ENCODE data around the gene GLI3. TPM values are rescaled to one million over a fixed set of nuclear protein-coding genes. Genes with fewer than 3 reads are reported as not detected.

GLI3 gene
- total RNA-seq, 1 donor from 2014 or later, result 1.0 TPM

DNA sequence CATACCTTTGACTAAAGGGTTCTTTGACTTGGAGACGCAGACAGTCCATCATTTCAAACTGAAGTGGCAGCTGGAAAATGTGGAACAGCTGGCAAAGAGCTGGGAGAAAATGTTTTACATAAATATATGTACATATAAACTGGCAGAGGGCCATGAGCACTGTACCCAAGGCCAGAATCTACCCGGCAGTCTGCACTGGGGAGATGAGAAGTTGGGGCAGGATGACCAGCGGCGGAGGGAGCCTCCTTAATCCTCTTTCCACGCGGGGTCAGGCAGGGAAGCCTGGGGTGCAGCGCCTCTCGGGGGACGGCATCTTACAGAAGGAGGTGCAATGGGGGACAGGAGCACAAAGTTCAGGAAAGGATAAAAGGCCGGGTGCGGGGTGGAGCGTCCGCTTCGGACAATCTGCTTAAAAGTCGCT is 1.3 kb downstream of the GLI3 start:
- no peak for DNase-seq

DNA sequence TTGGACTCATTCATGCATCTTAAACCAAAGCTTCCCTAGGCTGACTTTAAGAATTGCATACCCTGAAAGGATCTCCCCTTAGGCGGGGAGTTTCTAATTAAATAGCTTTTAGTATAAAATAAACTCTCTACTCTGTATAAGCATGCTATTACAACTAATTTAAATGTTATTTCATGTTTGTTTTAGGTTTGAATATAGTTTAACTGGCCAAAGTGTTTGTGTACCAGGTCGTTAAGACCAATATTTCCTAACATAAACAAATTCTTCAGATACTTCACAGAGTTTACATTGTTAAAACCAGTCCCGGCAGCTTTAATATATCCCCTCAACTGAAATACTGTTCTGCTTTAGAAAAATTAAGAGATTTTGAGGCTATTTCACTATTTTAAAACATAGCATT is 2.3 kb downstream of the GLI3 start:
- no peak for DNase-seq

DNA sequence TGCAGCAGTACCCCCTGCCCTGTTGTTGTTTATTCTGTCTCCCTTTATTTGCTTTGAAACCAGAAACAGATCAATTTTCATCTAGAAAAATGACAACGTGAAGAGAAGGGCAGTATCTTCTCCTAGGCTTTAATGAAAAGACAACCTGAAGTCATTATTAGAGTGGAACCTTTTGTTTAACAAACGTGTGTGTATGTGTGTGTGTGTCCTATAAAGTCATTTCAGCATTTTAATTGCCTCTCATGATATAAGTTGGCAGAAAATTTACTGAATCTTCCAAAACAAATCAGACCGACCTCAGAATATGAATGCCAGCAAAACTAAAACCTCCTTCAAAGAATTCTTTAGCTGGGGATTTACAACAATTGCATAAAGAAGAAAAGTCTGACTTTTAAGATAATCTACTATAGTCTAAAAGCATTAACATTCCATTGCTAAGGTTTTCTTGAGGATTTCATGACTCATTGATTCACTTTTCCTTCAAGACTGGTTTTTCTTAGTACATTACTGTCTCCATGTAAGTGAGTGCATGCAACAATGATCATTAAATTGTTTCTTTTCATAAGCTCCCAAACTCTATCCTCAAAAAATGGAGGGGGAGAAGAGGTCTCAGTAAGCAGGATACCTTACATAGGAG is 3.2 kb downstream of the GLI3 start:
- no peak for DNase-seq

DNA sequence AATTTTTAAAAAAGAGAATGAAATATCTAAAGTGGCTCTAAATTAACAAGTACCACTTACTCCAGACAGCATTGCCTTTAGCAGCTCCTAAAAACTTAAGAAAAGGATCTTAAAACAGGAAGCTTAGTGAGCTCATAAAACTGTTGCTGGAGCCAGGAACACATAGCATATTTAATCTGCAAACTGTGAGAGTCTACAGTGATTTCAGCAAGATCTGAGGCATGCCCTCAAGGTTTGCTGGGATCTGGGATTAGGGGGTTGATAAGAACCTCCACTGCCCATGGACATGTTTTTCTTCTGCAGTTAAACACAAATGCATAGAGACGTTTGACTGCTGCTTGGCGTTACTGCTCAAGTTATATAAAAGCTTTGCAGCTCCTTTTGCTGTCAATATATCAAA is 3.8 kb downstream of the GLI3 start:
- no peak for DNase-seq

DNA sequence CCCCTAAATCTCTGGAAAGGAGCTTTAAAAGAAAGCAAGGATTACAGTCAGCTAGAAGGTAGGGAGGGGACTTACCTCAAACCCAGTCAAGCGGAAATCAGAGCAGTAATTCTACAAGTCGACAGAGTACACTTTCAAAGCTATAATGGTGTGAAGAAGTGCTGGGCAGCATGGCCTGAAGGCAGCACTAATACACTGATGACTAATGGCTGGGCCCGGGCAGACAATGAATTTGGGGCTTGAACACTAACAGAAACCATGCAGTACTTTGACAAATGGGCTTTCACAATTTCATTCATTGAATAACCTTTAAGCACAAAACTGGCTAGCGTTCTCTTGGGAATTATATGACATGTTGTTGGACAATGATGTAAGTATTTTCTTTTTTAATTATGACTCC is 4.7 kb downstream of the GLI3 start:
- DNase-seq, result no peak

DNA sequence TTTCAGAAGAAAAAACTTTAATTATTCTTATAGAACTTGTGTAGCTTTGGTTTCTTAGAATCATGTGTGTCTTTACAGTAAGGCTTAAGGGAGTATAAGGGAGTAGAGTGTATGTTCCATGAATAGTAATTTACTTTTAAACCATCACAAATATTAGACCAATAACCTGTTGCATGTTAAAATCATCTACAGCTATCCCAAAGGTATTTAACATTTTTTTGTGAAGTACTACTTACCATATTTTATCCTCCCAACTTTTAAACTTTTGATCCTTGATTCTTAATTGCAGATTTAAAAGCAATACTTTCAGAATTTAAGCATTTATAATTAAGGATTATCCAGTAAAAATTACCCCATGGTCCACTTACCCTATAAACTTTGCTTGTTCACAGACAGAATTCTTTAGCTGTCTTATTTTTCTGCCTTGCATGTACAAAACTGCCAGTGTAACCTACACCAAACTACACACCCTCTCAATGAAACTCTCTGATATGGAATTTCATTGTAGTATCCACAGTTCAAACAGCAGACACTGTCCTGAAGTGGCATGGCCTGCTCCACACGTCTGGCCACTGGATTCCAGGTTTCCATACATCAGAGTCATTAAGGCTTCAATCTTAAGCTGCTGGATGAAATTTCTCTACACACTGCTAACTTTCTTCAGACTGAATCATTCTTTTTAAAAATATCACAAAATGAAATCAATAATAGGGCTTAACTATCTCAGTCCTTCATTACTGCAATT is 5.8 kb downstream of the GLI3 start:
- DNase-seq, result no peak

DNA sequence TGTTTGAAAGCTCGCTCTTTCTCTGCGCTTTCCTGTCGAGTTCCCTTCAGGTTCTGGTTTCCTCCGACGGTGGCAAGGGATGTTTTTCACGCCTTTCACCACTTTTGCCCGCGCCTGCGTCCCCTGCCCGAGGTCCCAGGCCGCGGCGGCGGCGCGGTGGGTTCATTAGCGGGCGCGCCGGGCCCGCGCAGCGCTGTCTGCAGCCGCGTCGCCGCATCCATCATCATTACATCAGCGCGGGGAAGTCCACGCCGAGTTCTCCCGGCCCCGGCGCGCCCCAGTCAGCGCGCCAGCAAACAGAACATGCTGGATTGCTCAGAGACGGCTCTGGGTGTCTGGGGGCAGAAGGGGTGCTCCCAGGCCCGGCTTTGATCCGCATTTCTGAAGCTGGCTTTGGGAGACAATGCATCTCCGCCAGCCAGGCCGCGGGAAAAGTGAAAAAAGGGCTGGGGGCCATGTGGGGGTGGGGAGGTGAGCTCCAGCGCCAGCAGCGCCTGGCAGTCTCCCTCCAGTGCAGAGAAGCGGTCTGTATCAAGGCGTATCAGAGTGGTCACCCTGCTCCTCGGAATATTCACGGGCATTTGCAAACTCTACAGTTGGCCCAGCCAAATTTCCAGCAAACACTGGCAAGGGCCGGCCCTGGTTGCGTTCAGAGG is 8.9 kb downstream of the GLI3 start:
- DNase-seq, result peak; percentile 60

DNA sequence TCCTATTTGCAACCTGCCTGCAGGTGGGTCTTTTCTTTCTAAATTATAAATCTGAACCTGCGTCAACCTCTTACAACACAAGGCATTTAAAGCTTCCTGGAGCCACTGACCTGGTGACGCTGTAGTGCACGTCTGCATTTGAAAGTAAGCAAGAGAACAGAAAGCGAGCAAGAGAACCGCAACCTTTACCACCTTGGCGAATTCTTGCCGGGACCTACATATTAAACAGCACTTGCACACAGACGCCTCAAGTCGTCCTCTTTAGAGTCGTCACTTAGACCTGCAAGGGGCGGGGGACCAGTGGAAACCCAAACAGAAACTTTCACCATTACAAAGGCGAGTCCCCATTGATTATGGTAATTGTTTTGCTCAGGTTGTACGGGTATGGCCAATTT is 9.5 kb downstream of the GLI3 start:
- DNase-seq, result peak; percentile 23

DNA sequence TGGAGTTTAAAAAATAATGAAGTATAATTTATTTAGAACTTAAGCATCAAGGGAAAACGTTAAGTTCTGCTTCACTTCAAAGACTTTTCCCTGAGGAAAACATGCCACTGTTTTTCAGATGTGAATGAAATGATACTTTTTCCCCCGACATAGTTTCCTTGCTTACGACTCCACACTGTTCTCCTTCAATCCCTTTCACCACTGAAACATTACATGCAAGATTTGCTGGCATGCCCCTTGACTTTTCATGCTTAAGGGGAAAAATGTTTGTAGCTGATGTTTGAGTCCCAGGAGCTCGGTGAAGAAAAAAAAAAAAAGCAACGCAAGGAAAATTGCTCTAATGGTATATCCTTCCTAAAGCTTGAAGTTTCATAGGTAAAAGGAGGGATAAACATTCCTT is 10.0 kb downstream of the GLI3 start:
- no peak for DNase-seq

DNA sequence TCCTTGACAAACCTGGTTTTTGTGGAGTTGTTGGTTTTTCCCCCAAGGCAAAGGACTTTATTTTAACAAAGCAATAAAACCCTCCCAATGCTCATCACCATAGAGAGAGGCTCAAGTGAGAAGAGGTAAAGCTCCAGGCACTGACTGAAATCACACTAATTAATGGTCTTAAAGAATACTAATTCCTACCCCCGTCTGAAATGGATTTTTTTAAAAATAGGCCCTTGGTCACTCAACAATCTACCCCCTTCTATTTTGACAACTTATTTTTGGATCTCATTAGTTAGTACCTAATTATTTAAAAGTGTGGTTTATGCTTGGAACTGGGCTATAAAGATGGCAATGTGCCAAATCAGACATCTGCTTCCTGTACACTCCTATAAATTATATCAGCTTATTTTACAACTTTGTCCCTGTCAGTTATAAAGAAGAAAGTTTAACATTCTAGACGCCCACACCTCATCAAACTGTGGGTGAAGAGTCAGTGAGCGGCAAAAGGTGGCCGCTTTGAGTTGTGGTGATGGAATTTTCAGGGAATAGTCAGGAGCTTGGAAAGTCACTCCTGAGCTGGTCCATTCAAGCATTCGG is 10.6 kb downstream of the GLI3 start:
- peak; percentile 56 for DNase-seq

DNA sequence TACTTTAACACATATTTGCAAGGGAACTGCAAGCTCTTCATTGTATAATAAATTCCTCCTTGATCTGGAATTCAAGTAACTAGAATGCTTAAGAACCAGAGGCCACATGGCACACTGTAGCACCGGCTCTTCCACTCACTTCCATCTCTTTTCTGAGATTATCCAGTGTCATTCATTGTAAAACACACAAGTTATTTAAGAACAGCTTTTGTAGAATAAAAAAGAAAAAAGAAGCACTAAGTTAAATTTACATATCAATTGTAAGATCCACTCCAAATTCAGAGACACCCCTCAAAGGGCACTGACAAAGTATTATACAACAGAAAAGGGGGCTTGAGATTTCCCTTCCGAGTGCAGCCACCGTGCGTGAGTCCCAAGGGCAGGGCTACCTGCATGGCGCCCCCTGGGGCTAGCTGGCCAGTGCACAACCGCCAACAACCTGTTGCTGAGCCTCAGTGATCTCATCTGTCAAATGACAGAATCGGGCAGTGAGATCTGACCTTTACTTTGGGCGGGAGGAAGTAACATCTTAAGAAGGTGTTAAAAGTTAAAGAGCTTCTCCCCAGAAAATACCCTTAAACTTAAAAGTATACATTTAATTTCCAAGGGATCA is 12.5 kb downstream of the GLI3 start:
- no peak for DNase-seq

DNA sequence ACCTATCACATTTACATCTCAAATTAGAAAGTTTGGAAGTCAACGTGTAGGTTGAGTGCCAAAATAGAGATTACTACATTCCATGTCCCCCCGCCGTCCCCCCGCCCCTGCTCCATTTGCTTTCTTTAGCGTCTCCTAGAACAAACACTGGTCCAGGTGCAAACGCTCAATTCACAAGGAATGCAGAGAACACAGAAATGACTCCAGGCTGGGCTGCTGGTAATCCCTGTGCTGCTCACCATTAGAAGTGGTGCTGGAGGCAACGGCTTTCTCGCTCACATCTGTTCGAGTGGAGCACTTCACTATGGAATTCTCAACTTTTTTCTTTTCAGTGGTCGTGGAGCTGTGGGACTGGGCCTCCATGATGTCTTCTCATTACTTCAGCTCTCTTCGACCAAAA is 14.1 kb downstream of the GLI3 start:
- no peak for DNase-seq

DNA sequence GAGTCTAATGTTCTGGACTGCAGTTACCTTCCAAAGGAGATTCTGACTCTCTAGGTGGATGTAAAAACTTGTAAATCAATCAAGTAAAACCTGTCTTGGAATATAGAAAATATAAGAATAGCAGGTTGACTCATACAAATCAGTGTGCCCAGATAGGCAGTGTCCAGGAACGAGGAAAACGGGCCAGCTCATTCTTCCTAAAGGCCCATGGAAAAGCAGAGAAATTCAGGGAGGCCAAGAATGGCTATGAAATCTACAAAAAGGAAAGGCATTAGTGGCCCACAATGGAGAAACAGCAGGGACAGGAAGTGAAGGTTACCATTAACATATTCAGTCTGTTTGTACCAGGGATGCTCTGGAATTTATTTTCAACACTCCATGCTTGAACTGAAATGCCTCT is 14.9 kb downstream of the GLI3 start:
- peak; percentile 23 for DNase-seq

DNA sequence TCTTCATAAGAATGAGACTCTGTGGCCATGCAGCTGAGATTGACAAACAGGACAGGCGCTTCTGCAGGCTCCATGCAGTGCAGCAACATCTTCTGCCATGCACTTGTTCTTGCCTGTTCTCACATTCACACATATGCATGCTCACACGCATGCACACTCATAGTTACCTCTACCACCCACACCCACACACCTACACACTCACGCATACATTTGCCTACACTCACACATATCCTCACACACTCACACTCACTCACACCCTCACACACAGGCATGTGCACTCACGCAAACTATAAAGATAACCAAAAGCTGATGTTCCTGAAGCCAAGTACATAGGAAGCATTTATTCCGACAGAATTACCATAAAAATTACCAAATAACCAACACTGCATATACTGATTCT is 15.7 kb downstream of the GLI3 start:
- DNase-seq, result no peak

DNA sequence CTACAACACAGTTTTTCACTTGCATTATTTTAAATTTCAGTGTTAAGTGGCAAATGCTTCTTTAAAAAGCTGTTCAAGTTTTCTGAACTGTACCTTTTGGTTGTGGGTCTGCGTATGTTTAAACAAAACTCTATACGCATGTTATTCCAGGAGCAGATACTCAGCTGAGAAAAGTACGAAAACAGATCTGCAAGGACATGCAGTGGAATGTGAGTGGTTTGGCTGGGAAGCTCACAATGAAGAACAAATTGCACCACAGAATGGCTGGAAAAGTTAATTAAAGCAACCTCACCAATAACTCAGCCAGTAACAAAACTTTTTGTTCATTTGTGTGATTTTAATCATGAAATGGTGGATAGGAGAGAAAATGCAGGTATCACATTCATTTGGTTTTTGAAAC is 17.6 kb downstream of the GLI3 start:
- DNase-seq, result no peak

DNA sequence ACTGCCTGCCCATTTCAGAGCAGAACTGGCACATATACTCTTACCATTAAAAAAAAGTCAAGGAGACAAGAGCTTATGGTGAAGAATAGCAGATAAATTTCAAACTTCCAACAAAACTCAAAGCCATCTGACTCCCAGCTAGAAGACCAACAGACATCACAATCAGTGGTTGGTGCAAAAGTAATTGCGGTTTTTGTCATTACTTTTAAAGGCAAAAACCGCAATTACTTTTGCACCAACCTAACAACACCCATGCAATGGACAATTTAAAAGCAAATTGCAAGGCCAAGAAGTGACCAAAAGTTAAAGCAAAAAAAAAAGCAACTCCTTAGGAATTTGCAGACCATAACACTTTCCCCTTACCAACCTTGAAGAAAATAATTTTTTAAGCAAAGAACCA is 18.8 kb downstream of the GLI3 start:
- DNase-seq, result no peak

DNA sequence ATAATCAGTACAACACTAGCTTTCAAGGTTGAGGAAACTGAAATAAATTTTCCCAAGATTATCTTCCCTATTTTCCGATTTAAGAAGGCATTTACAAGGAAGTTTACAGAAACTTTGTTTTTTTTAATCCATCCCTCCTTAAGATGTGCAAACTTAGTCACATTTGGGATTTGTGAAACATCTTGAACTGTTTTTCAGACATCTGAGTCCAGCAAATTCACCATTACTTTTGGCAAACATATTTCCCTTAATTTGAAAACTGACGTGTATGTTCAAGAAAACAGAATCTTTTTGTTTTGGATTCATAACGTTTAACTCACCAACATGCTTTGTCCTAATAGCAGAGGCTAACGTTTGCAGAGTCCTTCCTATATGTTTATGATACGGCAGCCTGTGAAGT is 19.5 kb downstream of the GLI3 start:
- no peak for DNase-seq

DNA sequence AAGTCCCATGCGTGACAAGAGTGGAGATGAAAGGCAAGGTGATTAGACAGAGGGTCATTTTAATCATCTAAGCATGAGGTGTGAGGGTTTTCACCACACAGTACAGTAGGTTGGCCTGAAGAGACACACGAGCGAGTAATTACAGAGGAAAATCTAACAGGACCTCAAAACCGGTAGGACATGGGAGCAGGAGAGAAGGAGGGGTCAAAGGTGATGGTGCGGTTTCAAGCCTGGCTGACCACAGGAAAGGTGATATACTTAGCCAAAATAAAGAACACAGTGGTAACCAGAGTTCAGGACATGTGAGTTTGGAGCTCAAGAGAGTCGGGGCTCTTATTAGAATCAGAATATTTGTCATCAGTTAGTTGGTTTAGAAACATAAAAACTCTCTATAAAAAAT is 20.0 kb downstream of the GLI3 start:
- no peak for DNase-seq

DNA sequence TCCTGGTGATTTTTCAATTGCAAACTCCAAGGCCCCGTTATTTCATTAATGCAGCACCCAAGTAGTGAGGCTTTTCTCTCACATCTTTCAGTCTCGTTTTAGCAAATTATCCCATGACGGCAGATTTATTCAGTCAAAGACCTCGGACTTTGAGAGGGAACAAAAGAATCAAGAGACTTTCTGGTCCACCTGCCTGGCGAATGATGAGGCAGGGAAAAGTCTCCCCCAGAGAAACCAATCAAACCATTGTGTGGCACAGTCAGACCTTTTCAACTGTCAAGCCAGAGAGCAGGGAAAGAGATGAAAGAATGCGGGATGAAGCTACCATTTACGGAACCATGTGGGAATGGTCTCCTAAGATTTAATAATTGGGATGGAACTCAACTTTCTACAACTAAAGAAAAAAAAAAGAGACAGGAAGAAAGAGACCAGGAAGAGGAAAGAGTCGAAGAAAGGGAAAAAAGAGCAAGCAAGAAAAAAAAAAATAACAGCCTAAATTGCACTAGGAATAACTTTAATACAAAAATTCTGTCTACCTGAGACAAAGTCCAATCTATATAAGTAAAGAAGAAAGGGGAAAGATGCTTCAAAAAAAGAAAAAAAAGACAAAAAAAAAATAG is 22.8 kb downstream of the GLI3 start:
- no peak for DNase-seq

DNA sequence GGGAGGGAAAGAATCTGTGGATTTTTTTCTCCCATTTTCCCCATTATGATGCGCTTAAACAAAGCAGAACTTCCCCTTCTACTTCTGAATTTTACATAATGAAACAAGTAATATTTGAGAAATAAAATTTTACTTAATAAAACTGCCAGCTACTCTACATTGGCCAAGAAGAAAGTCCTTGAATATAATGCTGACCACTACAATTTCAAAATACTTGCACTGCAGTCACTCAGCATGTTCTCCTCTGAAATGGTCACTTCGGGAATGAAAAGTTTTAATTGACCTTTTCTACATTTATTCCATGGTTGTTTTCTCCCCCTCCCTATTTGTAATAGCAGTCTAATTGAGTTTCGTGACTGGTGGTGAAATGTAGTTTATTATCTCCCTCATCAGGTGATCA is 23.9 kb downstream of the GLI3 start:
- no peak for DNase-seq

DNA sequence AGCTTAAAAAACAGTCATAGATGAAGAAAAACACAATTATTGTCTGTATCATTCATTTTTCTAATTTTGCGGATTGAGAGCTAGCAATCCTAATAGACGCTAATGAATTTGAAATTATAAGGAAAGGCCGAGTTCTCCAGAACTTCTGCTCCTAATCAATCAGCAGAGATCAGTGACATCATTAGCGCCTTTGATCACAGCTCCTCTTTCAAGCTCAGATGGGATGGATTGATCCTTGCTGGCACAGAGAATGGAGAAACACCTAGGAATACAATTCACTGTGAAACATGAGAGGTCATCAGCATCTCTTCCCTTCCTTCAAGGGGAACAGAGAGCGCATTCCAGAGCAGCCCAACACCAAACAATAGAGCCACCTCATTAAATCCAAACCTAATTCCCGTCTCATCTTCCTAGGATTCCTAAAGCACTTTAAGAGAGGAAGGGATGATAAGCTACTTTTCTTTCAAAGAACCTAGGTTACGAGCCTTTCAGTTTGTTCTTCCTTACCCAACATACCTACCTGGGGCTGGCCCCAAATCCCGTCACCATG is 24.4 kb downstream of the GLI3 start:
- DNase-seq, result no peak

DNA sequence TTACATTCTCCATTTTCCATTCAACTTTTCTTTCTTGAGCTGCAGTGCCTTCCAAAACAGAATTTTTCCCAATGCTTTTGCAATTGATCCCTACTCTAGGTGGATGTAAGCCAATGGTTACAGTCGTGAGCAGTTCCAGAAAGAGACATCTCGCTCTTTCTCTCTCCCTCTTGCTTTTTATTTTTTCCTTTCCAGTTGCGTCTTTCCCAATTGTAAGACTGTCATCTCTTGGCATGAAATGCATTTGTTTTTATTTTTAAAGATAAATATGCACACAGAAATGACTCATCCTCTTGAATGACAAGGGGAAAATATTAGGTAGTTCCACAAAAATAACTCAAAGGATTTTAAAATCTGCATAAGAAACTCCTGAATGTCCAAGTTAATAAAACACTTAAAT is 25.1 kb downstream of the GLI3 start:
- no peak for DNase-seq

DNA sequence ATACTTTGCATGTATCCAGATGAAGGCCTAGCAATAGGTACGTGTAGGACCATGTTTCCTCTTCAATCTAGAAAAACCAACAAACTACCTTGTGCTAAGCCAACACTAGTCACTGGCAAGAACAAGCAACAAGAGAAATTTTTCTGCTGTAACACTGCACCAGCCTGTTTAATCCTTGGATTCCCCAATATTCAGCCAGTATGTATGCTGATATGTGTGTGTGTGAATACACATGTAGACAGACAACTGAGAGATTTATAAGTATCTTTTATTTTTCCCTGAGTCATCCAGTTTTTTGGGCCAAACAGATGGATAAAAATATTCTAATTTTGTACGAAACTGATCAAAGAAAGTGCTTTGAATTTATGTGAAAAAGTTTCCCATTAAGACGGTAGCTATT is 26.2 kb downstream of the GLI3 start:
- no peak for DNase-seq

Measured in dermis blood vessel endothelial cell (primary cell).